HuH-7.5 (cell line): ENCODE measurements around the gene SAP30.

Experiments
- DNase-seq: peaks from one replicate; pipeline ENCODE4 v3.0.0; 2011; ENCODE audit warnings: low spot score

SAP30 gene

DNA sequence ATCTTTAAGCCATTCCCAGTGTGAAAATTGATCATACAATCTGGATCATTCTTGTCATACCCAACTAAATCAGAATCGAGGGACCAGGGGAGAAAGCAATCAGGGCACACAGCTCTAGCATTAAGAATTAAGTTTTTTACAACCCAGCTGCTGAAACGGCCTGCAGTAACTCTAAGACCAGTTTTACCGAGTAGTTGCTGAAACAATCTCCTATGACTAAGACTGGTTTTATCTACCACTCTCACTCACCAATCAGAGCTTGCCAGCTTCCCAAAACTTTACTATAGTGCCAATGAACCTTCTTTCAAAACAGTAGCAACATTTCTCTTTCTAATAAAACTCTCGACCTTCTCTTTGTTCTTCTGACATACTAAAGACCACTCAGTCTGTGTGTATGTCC is 2.8 kb upstream of the SAP30 start:
- DNase-seq, result no peak

DNA sequence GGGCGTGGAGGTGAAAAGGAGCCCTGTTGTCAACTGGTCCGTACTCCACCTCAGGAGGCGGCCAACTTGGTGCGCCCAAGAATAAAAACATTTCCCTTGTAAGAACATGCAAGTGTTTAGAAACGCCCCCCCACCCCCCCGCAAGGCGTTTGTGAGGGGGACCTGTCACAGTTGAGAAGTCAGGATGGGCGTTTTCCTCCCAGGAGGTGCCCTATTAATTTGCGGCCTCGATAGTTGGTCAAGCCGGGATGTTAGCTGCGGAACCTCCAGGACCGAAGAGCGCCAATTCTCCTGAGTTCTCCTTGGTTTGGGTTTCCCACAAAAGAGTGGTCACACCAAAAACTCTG is 651 bp upstream of the SAP30 start:
- DNase-seq, result peak; percentile 6

DNA sequence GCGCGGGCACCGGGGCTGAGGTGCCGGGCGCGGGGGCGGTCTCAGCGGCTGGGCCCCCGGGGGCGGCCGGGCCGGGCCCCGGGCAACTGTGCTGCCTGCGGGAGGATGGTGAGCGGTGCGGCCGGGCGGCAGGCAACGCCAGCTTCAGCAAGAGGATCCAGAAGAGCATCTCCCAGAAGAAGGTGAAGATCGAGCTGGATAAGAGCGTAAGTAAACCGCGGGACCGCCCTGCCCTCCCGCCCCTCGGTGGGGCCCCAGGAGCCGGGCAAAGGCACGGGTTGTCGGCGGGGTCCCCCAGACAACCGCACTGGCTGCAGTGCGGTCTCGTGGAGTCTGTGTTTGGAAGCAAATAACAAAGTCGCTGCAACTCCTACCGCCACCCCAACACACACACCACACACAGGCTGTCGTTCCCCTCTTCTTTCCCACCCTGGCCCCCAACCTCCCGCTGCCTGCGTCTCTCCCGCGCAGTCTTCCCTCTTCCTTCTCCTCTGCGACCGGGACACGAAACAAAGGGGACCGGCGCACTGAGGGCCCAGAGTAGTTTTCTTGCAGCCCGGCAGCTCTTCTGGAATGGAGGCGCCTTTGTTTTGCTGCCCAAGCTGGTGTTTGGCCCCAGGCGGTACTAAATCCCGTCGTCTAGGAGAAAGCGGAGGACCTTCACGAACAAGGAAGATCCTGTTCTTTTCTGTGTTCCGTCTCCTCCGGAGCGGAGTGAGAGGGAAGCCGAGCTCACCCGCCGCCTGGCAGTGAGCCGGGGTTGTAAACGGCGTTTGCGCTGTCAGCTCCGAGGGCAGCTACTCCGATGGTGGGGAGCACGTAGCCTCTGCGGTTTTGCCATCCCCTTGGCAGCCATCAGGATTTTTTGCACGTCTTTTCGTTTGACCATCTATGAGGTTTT is 788 bp downstream of the SAP30 start:
- DNase-seq, result peak; percentile 39

DNA sequence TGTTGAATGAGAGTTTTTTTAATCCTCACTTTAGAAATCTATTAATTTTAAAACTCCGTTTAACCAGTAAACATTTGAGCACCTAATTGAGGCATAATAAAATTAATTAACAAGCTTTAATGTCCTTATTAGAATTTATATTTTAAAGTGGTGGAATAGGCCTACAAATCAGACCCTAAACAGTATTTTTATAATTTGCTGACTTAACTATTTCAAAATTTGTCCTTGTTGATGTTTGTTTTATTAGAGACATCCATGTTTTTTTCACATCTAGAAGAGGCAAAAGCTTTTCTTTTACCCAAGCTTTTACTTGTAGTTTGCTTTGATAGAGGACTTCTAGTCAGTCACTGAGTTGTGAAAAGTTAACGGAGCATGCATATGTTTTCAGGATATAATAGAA is 3.8 kb downstream of the SAP30 start:
- DNase-seq, result no peak

DNA sequence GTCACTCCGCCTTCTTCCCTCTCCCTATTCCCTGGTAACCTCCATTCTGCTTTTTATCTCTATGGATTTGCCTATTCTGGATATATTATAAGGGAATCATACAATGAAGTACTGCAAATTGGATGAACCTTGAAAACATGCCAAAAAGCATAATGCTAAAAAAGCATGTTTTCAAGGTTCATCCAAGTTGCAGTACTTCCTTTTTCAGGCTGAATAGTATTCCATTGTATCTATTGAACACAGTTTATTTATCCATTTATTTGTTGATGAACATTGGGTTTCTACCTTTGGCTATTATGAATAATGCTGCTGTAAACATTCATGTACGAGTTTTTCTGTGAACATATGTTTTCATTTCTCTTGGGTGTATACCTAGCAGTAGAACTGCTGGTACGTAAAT is 9.2 kb downstream of the SAP30 start:
- DNase-seq, result no peak

GRCh38 chr4:173380987-173381386 is 10.2 kb downstream of the SAP30 start:
- DNase-seq, result no peak

DNA sequence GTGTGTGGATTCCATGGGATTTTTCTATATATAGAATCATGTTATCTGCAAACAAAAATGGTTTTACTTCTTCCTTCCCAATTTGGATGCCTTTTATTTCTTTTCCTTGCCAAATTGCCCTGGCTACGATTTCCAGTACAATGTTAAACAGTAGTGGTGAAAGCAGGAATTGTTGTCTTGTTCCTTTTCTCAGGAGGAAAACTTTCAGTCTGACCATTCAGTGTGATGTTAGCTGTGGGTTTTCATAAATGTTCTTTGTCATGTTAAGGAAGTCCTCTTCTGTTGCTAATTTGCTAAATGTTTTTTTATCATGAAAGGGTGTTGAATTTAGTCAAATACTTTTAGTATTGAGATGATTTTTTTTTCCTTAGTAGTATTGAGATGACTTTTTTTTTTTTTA is 10.9 kb downstream of the SAP30 start:
- no peak for DNase-seq

DNA sequence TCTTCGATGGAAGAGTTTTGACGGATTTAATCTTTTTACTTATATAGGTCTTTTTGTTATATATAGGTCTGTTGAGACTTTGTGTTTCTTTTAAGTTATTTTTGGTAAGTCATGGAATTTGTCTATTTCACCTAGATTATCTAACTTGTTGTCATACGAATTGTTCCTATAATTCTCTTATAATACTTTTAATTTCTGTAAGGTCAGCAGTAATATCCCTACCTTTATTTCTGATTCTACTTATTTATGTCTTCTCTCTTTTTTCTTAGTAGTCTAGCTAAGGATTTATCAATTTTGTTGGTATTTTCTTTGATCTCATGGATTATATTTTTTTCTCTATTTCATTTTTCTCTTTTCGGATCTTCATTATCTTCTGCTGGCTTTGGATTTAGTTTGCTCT is 11.6 kb downstream of the SAP30 start:
- DNase-seq, result no peak

DNA sequence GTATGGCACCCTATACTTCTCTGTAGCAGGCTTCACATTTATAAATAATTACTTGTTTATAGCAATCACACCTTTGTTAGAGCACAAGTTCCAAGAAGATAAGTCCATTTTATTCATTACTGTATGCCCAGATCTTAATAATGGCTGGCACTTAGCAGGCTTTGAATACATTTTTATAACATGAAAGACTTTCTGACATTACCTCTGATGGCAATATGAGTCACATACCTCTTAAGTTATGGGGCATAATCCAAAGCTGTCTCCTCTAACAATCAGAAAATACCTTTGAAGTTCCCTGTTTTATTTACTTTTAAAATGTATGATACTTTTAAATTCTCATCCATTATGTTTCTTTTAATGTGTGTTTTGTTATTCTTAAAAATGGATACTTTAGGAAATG is 16.0 kb downstream of the SAP30 start:
- DNase-seq, result no peak

DNA sequence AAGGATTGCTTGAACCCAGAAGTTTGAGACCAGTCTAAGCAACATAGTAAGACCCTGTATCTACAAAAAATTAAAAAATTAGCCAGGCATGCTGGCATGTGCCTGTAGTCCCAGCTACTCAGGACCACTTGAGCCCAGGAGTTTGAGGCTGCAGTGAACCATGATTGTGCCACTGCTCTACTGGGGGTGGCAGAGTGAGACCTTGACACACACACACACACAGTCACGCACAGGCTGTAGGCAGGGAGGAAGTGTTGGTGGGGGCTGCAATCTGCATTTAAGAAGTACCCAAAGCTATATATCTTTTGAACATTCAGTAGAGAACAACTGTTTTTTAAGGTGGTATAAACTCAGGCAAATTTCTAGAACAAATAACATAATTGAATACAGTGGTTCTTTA is 20.9 kb downstream of the SAP30 start:
- no peak for DNase-seq

DNA sequence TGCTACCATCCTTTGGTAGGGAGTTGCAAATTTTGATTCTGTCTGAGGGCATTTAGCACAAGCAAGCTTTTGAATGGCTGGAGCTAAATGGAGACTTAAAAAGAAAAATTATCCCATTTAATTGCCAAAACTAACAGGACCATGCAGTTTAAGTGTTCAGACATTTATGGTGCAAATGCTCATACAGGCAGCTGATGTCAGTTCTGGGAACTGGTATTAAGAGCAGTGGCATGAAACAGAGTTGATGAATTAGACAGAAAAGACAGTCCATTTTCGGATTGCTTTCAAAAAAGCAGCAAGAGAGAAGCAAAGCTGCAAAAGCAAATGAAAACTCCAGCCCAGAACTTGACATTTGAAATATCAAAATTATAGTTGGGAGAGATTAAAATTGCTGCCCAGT is 26.9 kb downstream of the SAP30 start:
- DNase-seq, result no peak

DNA sequence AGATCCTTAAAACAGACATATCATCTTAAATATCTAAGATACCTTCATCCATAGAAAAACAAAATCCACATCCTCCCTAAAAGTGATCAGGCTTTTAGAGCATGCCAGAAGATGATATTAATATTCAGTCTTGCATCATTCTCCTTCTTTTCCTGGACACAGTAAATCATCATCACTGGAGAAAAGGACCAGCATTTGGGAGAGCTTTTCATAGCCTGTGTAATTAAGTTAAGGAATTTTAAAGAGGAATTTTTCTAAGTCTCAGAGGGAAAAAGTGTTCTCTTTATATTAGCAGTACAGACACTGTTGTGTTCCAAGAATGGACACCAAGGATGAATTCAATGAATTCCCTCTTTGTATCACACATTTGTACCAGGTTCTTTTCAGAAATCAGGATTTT is 27.5 kb downstream of the SAP30 start:
- no peak for DNase-seq

DNA sequence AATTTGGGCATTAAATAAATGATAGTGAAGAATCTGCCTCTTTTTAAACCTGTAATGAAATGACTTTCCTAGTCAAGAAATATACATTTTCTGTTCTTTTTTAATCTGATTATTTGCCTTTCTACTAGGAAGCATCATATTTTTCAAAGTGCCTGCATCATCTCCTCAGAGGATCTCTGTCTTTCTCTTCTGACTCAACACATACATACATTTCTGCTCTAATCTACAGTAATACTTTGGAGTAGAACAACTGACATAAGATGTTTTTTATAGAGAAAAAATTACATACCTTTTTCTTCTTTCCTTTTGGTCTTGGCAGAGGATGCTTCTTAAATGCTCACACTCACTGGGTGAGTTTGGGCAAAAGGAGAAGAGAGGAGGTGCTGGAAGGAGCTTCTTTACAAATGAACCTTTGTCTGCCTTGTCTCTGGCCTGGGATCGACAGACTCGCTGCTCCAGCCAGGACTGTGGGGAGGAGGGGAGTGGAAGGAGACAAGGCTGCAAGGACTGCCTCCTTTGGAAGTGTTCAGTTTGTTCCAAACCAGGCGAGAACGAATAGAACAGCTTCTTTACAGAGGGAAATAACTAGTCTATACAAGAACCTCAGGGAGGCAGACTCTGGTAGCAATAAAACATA is 28.1 kb downstream of the SAP30 start, which contains the start of gene SCRG1:
TSS of gene SCRG1 (minus strand) at position 338 of the 637 bp plus-strand sequence. CDS start 7,702 bp downstream, outside the sequence.
- DNase-seq, result no peak

- DNase-seq, result no peak
These were observed 30.3 kb downstream of the SAP30 start for GRCh38 chr4:173401063-173401462.

DNA sequence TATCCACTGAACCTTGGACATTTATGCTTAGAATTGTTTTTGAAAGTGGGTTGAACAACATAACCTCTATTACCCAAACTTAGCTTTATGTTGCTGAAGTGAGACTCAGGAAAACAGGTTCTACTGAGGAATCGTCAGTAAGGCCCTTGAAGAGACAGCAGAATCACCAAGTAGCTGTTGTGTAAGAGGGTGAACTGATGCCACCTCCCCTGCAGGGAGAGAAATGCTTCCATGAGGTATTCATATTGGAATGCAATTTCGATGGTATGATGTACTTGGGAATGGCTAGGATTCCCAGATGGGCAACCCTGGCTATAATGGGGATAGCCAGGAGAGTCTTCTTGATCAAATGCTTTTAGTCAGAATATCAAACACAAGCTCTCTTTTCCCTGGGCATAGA is 32.3 kb downstream of the SAP30 start:
- no peak for DNase-seq

GRCh38 chr4:173404296-173404865 is 33.6 kb downstream of the SAP30 start:
- DNase-seq, result no peak

GRCh38 chr4:173405840-173406606 is 35.3 kb downstream of the SAP30 start:
- no peak for DNase-seq

DNA sequence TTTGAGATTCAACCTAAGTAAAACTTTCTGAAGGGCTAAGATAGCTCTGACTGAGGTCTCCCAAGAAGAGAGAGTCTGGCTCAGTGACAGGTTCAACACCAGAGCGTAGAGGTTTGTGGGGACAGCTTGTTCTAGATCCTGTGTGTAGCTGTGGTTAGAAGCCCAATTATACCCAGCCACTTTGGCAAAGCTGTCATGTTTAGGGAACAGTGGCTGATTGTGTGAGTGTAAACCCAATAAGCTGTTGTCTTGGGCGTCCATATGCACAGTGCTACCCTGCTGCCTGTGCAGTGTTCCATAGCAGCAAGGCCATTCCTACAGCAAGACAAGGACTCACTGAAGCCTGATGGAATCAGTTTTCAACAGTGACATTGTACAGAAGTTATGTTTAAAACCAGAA is 39.3 kb downstream of the SAP30 start:
- no peak for DNase-seq

DNA sequence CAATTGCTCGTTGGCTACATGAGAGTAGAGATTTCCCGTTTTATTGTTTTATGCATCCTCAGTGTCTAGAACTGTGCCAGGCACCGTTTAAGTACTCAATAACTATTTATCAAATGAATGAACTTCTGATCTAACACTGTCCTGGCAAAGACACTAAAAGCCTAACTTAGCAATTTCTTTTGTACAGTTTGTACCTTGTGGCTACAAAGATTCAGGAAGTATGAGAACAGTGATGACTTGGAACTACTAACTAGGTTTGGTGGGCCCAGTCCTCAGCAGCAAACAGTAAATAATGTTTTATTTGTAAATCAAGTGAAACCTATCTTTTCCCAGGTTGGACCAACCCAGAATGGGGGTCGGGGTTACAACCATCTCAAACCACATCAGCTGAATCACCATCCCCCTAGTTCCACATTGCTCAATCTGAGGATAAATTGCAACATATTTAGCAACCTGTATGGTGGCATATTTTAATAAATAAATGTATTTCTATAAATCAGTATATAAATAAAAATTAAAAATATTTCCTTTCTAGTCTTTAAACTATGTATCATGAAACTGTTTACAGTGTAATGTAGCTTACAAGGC is 40.4 kb downstream of the SAP30 start:
- no peak for DNase-seq

DNA sequence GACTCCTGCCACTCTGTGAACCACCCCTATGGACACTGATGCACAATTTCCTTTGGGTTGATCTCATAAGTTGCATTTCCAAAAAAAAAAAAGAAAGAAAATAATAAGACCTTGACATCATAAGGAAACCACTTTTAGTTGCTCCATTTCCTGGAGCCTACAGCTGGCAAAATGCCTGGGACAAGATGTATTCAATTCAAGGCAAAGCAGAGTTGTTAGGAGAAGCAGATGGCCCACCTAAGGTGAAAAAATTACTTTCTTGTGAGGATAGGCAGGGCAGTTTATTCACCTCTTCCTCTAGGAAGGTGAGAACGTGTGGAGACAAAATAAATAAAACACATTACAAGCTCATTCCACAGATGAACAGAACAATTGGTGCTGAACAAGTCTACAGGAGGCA is 42.3 kb downstream of the SAP30 start:
- DNase-seq, result no peak

- no peak for DNase-seq
These were observed 43.7 kb downstream of the SAP30 start for GRCh38 chr4:173414456-173414855.

DNA sequence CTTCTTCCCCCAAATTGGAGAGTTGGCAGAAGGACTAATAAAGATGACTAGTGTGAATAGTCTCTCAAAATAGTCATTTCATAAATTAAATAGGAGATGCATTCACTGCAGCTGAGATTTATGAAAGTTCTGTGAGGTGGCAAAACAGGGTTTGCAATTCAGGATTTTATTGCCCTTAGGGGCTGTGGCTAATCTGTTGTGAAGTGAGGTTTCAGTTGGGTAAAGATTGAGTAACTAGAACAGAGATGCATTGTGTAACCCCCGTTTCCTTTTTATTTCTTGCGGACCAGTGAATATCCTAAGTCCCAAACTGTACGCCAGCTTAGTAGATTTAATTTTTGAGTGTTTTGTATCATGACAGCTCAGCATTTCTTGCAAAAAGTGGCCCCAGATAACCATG is 44.3 kb downstream of the SAP30 start:
- no peak for DNase-seq
